Lower leg skin (tissue), 3 donors: ENCODE data around the gene GABRB3.

ENCODE experiments used
- POLR2A ChIP-seq, 2 donors: fragments of 450-650 bp; IDR thresholded peaks; one replicate each; pipeline ENCODE4 v1.6.1; 2016 to 2017; ENCODE audit warnings: antibody characterized with exemption in 2 of 2, mild to moderate bottlenecking in 1 of 2, moderate library complexity in 1 of 2
- TF ChIP-seq, protein P1 (sequence below), 3 donors: fragments of 450-650 bp; IDR thresholded peaks; one replicate each; pipeline ENCODE4 v1.5.1; 2016; ENCODE audit warnings: antibody characterized with exemption in 3 of 3, mild to moderate bottlenecking in 3 of 3, moderate library complexity in 2 of 3

DNA sequence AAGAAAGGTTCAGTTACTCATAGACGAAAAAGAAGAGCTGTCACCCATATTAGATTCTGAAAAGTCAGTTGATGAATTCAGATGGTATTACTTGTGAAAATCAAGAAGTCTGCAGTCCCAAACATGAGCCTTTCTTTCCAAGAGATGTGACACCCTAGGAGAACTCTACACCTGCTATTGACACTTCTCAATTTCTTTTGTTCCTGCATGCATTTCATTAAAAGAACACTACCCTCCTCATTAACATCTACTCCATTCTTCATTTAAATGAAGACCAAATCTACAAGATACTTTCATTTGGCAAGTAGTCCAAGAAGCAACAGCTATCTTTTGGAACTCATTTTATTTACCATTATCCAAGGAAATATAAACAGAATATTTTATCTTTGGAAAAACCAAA lies 6.6 kb downstream of the GABRB3 start:
- TF ChIP-seq, protein P1, sequence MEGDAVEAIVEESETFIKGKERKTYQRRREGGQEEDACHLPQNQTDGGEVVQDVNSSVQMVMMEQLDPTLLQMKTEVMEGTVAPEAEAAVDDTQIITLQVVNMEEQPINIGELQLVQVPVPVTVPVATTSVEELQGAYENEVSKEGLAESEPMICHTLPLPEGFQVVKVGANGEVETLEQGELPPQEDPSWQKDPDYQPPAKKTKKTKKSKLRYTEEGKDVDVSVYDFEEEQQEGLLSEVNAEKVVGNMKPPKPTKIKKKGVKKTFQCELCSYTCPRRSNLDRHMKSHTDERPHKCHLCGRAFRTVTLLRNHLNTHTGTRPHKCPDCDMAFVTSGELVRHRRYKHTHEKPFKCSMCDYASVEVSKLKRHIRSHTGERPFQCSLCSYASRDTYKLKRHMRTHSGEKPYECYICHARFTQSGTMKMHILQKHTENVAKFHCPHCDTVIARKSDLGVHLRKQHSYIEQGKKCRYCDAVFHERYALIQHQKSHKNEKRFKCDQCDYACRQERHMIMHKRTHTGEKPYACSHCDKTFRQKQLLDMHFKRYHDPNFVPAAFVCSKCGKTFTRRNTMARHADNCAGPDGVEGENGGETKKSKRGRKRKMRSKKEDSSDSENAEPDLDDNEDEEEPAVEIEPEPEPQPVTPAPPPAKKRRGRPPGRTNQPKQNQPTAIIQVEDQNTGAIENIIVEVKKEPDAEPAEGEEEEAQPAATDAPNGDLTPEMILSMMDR (IDR thresholded peaks at IDR 0.05) = no peak
- TF ChIP-seq POLR2A (IDR thresholded peaks at IDR 0.05) = no peak
